ENCODE data around the gene PTK6.

Gene PTK6

GRCh38 chr20:63529861-63530787 lies 7.1 kb downstream of the PTK6 start:
- H3K4me3 ChIP-seq (ENCODE audit: low read depth, low read length, poor library complexity, severe bottlenecking) = no peak overlapping the region
- H3K36me3 ChIP-seq (ENCODE audit: insufficient read depth, low read length) = no peaks in the 10 kb centered on the region
- no peak overlapping the region for H2AFZ ChIP-seq (ENCODE audit: low read length)
- H3K4me1 ChIP-seq (ENCODE audit: insufficient read depth, low read length, severe bottlenecking) = no peaks in the 10 kb centered on the region
- no peak overlapping the region for H3K4me2 ChIP-seq (ENCODE audit: low read length)
- no peaks in the 10 kb centered on the region for H3F3A ChIP-seq (ENCODE audit: insufficient read depth, low read length)
- no peaks in the 10 kb centered on the region for H3K9me2 ChIP-seq (ENCODE audit: low read depth, low read length)
- H4K20me1 ChIP-seq (ENCODE audit: insufficient read depth, low read length) = no peaks in the 10 kb centered on the region
- TF ChIP-seq EZH2 (IDR thresholded peaks at IDR 0.05; ENCODE audit: borderline replicate concordance, low read length) (no peak), CTCF (IDR thresholded peaks at IDR 0.05; ENCODE audit: low read length) (no peak)
- no peak overlapping the region for H3K9ac ChIP-seq (ENCODE audit: low read length)
- H3K79me2 ChIP-seq (ENCODE audit: insufficient read depth, low read length) = no peaks in the 10 kb centered on the region
- H3K27ac ChIP-seq (ENCODE audit: low read depth, low read length, poor library complexity, severe bottlenecking) = no peak overlapping the region
- H3K9me3 ChIP-seq (ENCODE audit: low read length) = no peaks in the 10 kb centered on the region
- H3K27me3 ChIP-seq (ENCODE audit: insufficient read depth, low read length) = peaks cover 11% of the 10 kb centered on the region; the same call in 1 of the 2 replicates

- Histone ChIP-seq H2AFZ (ENCODE audit: low read length) (no peak overlapping the region), H3K4me2 (ENCODE audit: low read length) (no peak overlapping the region), H3K9me3 (ENCODE audit: low read length) (no peaks in the 10 kb centered on the region), H4K20me1 (ENCODE audit: insufficient read depth, low read length) (no peaks in the 10 kb centered on the region), H3K4me1 (ENCODE audit: insufficient read depth, low read length, severe bottlenecking) (no peaks in the 10 kb centered on the region), H3K9me2 (ENCODE audit: low read depth, low read length) (no peaks in the 10 kb centered on the region), H3K27ac (ENCODE audit: low read depth, low read length, poor library complexity, severe bottlenecking) (no peak overlapping the region), H3K4me3 (ENCODE audit: low read depth, low read length, poor library complexity, severe bottlenecking) (no peak overlapping the region), H3K79me2 (ENCODE audit: insufficient read depth, low read length) (no peaks in the 10 kb centered on the region), H3K36me3 (ENCODE audit: insufficient read depth, low read length) (no peaks in the 10 kb centered on the region; the same call in 1 of the 2 replicates), H3F3A (ENCODE audit: insufficient read depth, low read length) (no peaks in the 10 kb centered on the region), H3K27me3 (ENCODE audit: insufficient read depth, low read length) (peaks cover 6% of the 10 kb centered on the region; the same call in 1 of the 2 replicates), H3K9ac (ENCODE audit: low read length) (no peak overlapping the region)
- TF ChIP-seq EZH2 (IDR thresholded peaks at IDR 0.05; ENCODE audit: borderline replicate concordance, low read length) = no peak
- TF ChIP-seq CTCF (IDR thresholded peaks at IDR 0.05; ENCODE audit: low read length) = no peak
Measured at GRCh38 chr20:63529180-63529860, 7.9 kb downstream of the PTK6 start.

- Histone ChIP-seq H3K79me2 (ENCODE audit: insufficient read depth, low read length) (no peaks in the 10 kb centered on the region), H3K9me2 (ENCODE audit: low read depth, low read length) (no peaks in the 10 kb centered on the region), H3K4me2 (ENCODE audit: low read length) (no peak overlapping the region), H3F3A (ENCODE audit: insufficient read depth, low read length) (no peaks in the 10 kb centered on the region), H3K27me3 (ENCODE audit: insufficient read depth, low read length) (no peaks in the 10 kb centered on the region; the same call in 1 of the 2 replicates), H3K4me1 (ENCODE audit: insufficient read depth, low read length, severe bottlenecking) (no peaks in the 10 kb centered on the region), H3K9me3 (ENCODE audit: low read length) (0 out of 2 replicates have a peak, but pooled peaks cover 6% of the 10 kb centered on the region), H2AFZ (ENCODE audit: low read length) (no peak overlapping the region), H3K27ac (ENCODE audit: low read depth, low read length, poor library complexity, severe bottlenecking) (no peak overlapping the region), H3K36me3 (ENCODE audit: insufficient read depth, low read length) (peaks cover 18% of the 10 kb centered on the region), H3K9ac (ENCODE audit: low read length) (no peak overlapping the region), H4K20me1 (ENCODE audit: insufficient read depth, low read length) (no peaks in the 10 kb centered on the region), H3K4me3 (ENCODE audit: low read depth, low read length, poor library complexity, severe bottlenecking) (no peak overlapping the region)
- no peak for TF ChIP-seq EZH2 (IDR thresholded peaks at IDR 0.05; ENCODE audit: borderline replicate concordance, low read length)
- TF ChIP-seq CTCF (IDR thresholded peaks at IDR 0.05; ENCODE audit: low read length) = no peak
Measured at GRCh38 chr20:63527184-63527583, 10.0 kb downstream of the PTK6 start.
